Esophagus muscularis mucosa (tissue), 4 donors: ENCODE data around the gene TMCO4. TPM values are rescaled to one million over a fixed set of nuclear protein-coding genes. Genes with fewer than 3 reads are reported as not detected.

Source experiments
- DNase-seq: peaks from one replicate; pipeline ENCODE4 v3.0.0-alpha.2; 2017; ENCODE audit errors: extremely low spot score
- H3K27ac ChIP-seq, 4 donors: fragments of 200-600 bp; sonication (generic); replicated peaks in 1 of 4; 1 replicate in 3 of 4; 2 replicates in 1 of 4; pipeline ENCODE4 v1.5.1; 2016 to 2019; ENCODE audit warnings: mild to moderate bottlenecking in 1 of 4
- H3K27me3 ChIP-seq, 4 donors: fragments of 200-600 bp; sonication (generic); one replicate each; pipeline versions ENCODE4 v1.5.1 to v1.6.0; 2016 to 2019
- H3K36me3 ChIP-seq, 4 donors: fragments of 200-600 bp; sonication (generic); one replicate each; pipeline ENCODE4 v1.5.1; 2016 to 2019
- H3K4me1 ChIP-seq, 4 donors: fragments of 200-600 bp; sonication (generic); one replicate each; pipeline ENCODE4 v1.5.1; 2016 to 2019
- H3K4me3 ChIP-seq, 4 donors: fragments of 200-600 bp; sonication (generic); 1 replicate in 2 of 4; 2 replicates in 2 of 4; pipeline ENCODE4 v1.5.1; 2016 to 2019; ENCODE audit warnings: mild to moderate bottlenecking in 4 of 4, moderate library complexity in 1 of 4
- H3K9me3 ChIP-seq, 4 donors: fragments of 200-600 bp; sonication (generic); 1 replicate in 3 of 4; 2 replicates in 1 of 4; pipeline ENCODE4 v1.5.1; 2016 to 2019
- CTCF ChIP-seq, 3 experiments: fragments of 200-600 bp in 2 of 3; fragments of 450-650 bp in 1 of 3; sonication (generic) in 2 of 3; IDR thresholded peaks; one replicate each; pipeline ENCODE4 v1.5.1; 2017 to 2019; ENCODE audit warnings: antibody characterized with exemption in 3 of 3, mild to moderate bottlenecking in 2 of 3, moderate library complexity in 1 of 3
- EP300 ChIP-seq: sonication (generic); formaldehyde crosslinking; IDR thresholded peaks from one replicate; pipeline ENCODE4 v1.6.1; 2017; ENCODE audit warnings: antibody characterized with exemption
- POLR2A ChIP-seq: fragments of 450-650 bp; IDR thresholded peaks from one replicate; pipeline ENCODE4 v1.6.1; 2017; ENCODE audit warnings: antibody characterized with exemption, moderate library complexity, mild to moderate bottlenecking, low read depth
- POLR2AphosphoS5 ChIP-seq, 2 donors: sonication (generic); formaldehyde crosslinking; IDR thresholded peaks; one replicate each; pipeline ENCODE4 v1.6.1; 2017; ENCODE audit warnings: antibody characterized with exemption in 2 of 2
- WGBS: methylation state at CpG from one replicate; pipeline ENCODE4 v1.1.5; 2018; 5-methylcytosine and 5-hydroxymethylcytosine counted together
- intact Hi-C: fragments of 100-400 bp; cut with DNase I; formaldehyde crosslinking; loops from one replicate; pipeline ENCODE4 v1.15.1; 2023
- total RNA-seq, 4 donors: library from RNA; depleted of rRNA; stranded (reverse); fragments of >200 nt; gene quantifications; one replicate each; pipeline versions ENCODE4 v1.1.0 to v1.2.1, GENCODE V29; 2016

The TMCO4 gene
- total RNA-seq, 4 donors from 2014 or later: 20.8 to 34.4 (median 25.8) TPM

DNA sequence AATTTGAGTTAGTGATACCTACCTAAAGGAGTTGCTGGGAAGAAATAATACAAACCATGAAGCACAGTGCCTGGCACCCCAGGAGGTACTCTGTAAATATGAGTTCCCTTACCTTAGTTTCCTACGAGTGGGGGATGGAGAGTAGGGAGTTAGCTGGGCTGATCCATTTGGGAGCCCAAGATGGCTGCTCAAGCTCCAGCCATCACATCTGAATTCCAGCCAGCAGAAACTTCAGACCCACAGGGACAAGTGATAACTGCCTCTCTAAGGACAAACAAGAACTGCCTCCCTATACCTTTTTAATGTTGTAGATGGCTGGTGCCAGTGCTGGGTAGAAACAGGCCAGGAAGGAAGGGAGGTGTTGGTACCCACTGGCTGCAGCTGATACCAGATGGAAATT is 112.3 kb downstream of the TMCO4 start:
- Histone ChIP-seq H3K36me3 (peaks cover 15 to 89% (median 47%) of the 10 kb centered on the region in 4 donors), H3K4me3 (no peak overlapping the region), H3K9me3 (no peaks in the 10 kb centered on the region), H3K27ac (no peak overlapping the region), H3K4me1 (peaks cover 0 to 4% (median 0%) of the 10 kb centered on the region in 4 donors), H3K27me3 (no peaks in the 10 kb centered on the region)
- TF ChIP-seq POLR2AphosphoS5 (IDR thresholded peaks at IDR 0.05): no peak
- no peak for TF ChIP-seq CTCF (IDR thresholded peaks at IDR 0.05)
- TF ChIP-seq EP300: no peak
- TF ChIP-seq POLR2A: no peak
- DNase-seq: no peak
- intact Hi-C loops: no loop called here
- 80% methylated on average over 1 of the region's 1 CpG for WGBS

DNA sequence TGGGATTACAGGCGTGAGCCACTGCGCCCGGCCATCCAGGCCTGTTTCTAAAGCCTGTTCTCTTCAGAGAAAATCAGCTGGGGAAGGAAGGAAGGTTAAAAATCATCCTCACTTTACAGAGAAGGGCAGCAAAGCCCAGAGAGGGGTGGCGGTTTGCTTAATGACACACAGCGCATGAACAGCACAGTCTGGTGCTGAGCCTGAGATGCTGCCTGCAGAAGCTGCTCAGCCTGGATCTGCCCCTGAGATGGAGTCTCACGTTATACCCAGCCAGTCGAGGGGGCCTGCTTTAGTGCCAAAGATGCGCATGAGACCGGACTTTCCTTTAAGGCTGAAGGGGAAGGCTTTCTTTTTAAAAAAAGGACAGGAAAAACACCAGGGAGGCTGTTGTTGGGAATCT is 113.7 kb downstream of the TMCO4 start:
- Histone ChIP-seq H3K27ac (no peak overlapping the region), H3K36me3 (peaks cover 15 to 85% (median 39%) of the 10 kb centered on the region in 4 donors), H3K9me3 (no peaks in the 10 kb centered on the region), H3K27me3 (no peaks in the 10 kb centered on the region), H3K4me1 (peaks cover 0 to 4% (median 0%) of the 10 kb centered on the region in 4 donors), H3K4me3 (no peak overlapping the region)
- intact Hi-C loops: no loop called here
- DNase-seq: no peak
- TF ChIP-seq POLR2AphosphoS5 (IDR thresholded peaks at IDR 0.05) (no peak), CTCF (IDR thresholded peaks at IDR 0.05) (no peak), EP300 (no peak), POLR2A (no peak)
- WGBS: 83% methylated on average over 9 of the region's 9 CpGs

DNA sequence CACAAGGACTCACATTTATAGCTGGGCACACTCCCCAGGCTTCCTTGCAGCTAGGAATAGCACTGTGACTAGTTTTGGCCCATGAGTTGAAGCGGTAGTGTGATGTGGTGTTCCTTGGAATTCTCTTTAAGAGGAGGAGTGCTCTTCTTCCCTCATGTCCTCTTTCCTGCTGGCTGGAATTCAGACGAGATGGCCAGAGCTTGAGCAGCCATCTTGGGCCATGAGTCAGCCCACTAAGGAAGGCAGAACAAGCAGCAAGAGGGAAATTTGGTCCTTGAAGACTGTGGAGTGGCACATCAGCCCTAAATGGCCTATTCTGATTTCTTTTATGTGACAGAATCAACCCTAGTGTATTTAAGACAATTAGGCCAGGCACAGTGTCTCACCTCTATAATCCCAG is 115.0 kb downstream of the TMCO4 start:
- no peak overlapping the region for H3K4me3 ChIP-seq
- H3K27me3 ChIP-seq: no peaks in the 10 kb centered on the region
- TF ChIP-seq CTCF (IDR thresholded peaks at IDR 0.05): no peak
- TF ChIP-seq EP300: no peak
- TF ChIP-seq POLR2A: no peak
- no peak for TF ChIP-seq POLR2AphosphoS5 (IDR thresholded peaks at IDR 0.05)
- peaks cover 15 to 71% (median 31%) of the 10 kb centered on the region in 4 donors for H3K36me3 ChIP-seq
- no peak overlapping the region for H3K27ac ChIP-seq
- intact Hi-C loops: no loop called here
- WGBS: 91% methylated on average over 2 of the region's 2 CpGs
- no peaks in the 10 kb centered on the region for H3K9me3 ChIP-seq
- DNase-seq: no peak
- peaks cover 0 to 4% (median 0%) of the 10 kb centered on the region in 4 donors for H3K4me1 ChIP-seq

GRCh38 chr1:19683351-19683750 is 116.4 kb downstream of the TMCO4 start:
- H3K36me3 ChIP-seq: peaks cover 15 to 58% (median 24%) of the 10 kb centered on the region in 4 donors
- H3K9me3 ChIP-seq: no peaks in the 10 kb centered on the region
- no peaks in the 10 kb centered on the region for H3K27me3 ChIP-seq
- no peaks in the 10 kb centered on the region for H3K4me1 ChIP-seq
- no peak overlapping the region for H3K27ac ChIP-seq
- 85% methylated on average over 8 of the region's 8 CpGs for WGBS
- intact Hi-C loops: no loop called here
- TF ChIP-seq EP300: no peak
- DNase-seq: no peak
- H3K4me3 ChIP-seq: no peak overlapping the region

DNA sequence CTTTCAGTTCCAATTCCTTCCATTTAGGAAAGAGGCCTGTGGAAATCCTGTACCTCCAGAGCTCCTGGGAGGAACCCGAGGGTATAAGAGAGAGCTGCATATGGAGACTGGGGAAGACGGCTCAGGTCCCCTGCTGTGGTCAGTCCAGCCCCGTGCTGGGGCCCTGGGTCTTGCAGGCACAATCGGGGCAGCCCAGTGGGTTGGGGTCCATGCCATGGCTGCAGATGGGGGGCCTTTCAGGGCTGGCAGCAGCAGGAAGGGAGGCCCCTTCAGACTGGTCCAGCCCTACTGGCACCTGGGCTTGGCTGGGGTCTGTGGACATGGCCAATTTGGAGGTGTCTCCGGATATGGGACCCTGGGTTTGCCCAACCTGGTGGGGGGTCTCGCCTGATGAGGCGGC is 116.8 kb downstream of the TMCO4 start:
- TF ChIP-seq EP300: no peak
- TF ChIP-seq POLR2AphosphoS5 (IDR thresholded peaks at IDR 0.05): no peak
- no peak for TF ChIP-seq POLR2A
- TF ChIP-seq CTCF (IDR thresholded peaks at IDR 0.05): no peak
- Histone ChIP-seq H3K4me3 (no peak overlapping the region), H3K4me1 (no peaks in the 10 kb centered on the region), H3K27me3 (no peaks in the 10 kb centered on the region), H3K9me3 (no peaks in the 10 kb centered on the region), H3K36me3 (peaks cover 14 to 54% (median 22%) of the 10 kb centered on the region in 4 donors), H3K27ac (no peak overlapping the region)
- 66% methylated on average over 4 of the region's 7 CpGs for WGBS
- intact Hi-C loops: no loop called here
- DNase-seq: no peak
